ENCODE measurements around the gene DNAAF1.

DNAAF1 gene

GRCh38 chr16:84218956-84219355, 73.8 kb downstream of the DNAAF1 start:
- Histone ChIP-seq H3K9me3 (ENCODE audit: low read length) (no peaks in the 10 kb centered on the region), H3K27ac (ENCODE audit: low read depth, low read length) (no peak overlapping the region), H3K9ac (ENCODE audit: low read length) (no peak overlapping the region), H3K36me3 (ENCODE audit: insufficient read depth, low read length) (no peaks in the 10 kb centered on the region), H3K27me3 (ENCODE audit: control insufficient read depth in 1 of 2, insufficient read depth in 2 of 2, low read length in 2 of 2) (no peaks in the 10 kb centered on the region), H3K4me1 (ENCODE audit: insufficient read depth, low read length) (no peaks in the 10 kb centered on the region), H3K4me3 (ENCODE audit: low read depth in 1 of 2, low read length in 2 of 2) (no peak overlapping the region)

GRCh38 chr16:84220851-84221250, 75.7 kb downstream of the DNAAF1 start:
- Histone ChIP-seq H3K27ac (ENCODE audit: low read depth, low read length) (no peak overlapping the region), H3K4me1 (ENCODE audit: insufficient read depth, low read length) (no peaks in the 10 kb centered on the region), H3K9ac (ENCODE audit: low read length) (no peak overlapping the region)

GRCh38 chr16:84223456-84223855, 78.3 kb downstream of the DNAAF1 start:
- Histone ChIP-seq H3K4me3 (ENCODE audit: low read depth in 1 of 2, low read length in 2 of 2) (no peak overlapping the region), H3K9ac (ENCODE audit: low read length) (no peak overlapping the region), H3K27ac (ENCODE audit: low read depth, low read length) (no peak overlapping the region), H3K4me1 (ENCODE audit: insufficient read depth, low read length) (peaks cover 7% of the 10 kb centered on the region), H3K36me3 (ENCODE audit: insufficient read depth, low read length) (no peaks in the 10 kb centered on the region), H3K9me3 (ENCODE audit: low read length) (no peaks in the 10 kb centered on the region), H3K27me3 (ENCODE audit: control insufficient read depth in 1 of 2, insufficient read depth in 2 of 2, low read length in 2 of 2) (no peaks in the 10 kb centered on the region)

More at GRCh38 chr16:84220851-84221250, 75.7 kb downstream of the DNAAF1 start:
- Histone ChIP-seq H3K27me3 (ENCODE audit: control insufficient read depth in 1 of 2, insufficient read depth in 2 of 2, low read length in 2 of 2) (no peaks in the 10 kb centered on the region), H3K36me3 (ENCODE audit: insufficient read depth, low read length) (no peaks in the 10 kb centered on the region), H3K9me3 (ENCODE audit: low read length) (no peaks in the 10 kb centered on the region), H3K4me3 (ENCODE audit: low read depth in 1 of 2, low read length in 2 of 2) (no peak overlapping the region)

- Histone ChIP-seq H3K27ac (ENCODE audit: low read depth, low read length) (no peak overlapping the region), H3K9ac (ENCODE audit: low read length) (no peak overlapping the region), H3K4me1 (ENCODE audit: insufficient read depth, low read length) (peaks cover 8% of the 10 kb centered on the region), H3K36me3 (ENCODE audit: insufficient read depth, low read length) (no peaks in the 10 kb centered on the region), H3K9me3 (ENCODE audit: low read length) (no peaks in the 10 kb centered on the region), H3K4me3 (ENCODE audit: low read depth in 1 of 2, low read length in 2 of 2) (no peak overlapping the region), H3K27me3 (ENCODE audit: control insufficient read depth in 1 of 2, insufficient read depth in 2 of 2, low read length in 2 of 2) (no peaks in the 10 kb centered on the region)
Observed at GRCh38 chr16:84224554-84224953, 79.4 kb downstream of the DNAAF1 start.

GRCh38 chr16:84225126-84225525, 80.0 kb downstream of the DNAAF1 start:
- Histone ChIP-seq H3K9me3 (ENCODE audit: low read length) (no peaks in the 10 kb centered on the region), H3K36me3 (ENCODE audit: insufficient read depth, low read length) (no peaks in the 10 kb centered on the region), H3K27me3 (ENCODE audit: control insufficient read depth in 1 of 2, insufficient read depth in 2 of 2, low read length in 2 of 2) (no peaks in the 10 kb centered on the region), H3K4me3 (ENCODE audit: low read depth in 1 of 2, low read length in 2 of 2) (no peak overlapping the region), H3K27ac (ENCODE audit: low read depth, low read length) (no peak overlapping the region), H3K9ac (ENCODE audit: low read length) (no peak overlapping the region), H3K4me1 (ENCODE audit: insufficient read depth, low read length) (peaks cover 8% of the 10 kb centered on the region)

- Histone ChIP-seq H3K36me3 (ENCODE audit: insufficient read depth, low read length) (no peaks in the 10 kb centered on the region), H3K4me3 (ENCODE audit: low read depth in 1 of 2, low read length in 2 of 2) (no peak overlapping the region), H3K27ac (ENCODE audit: low read depth, low read length) (no peak overlapping the region), H3K9ac (ENCODE audit: low read length) (no peak overlapping the region), H3K9me3 (ENCODE audit: low read length) (no peaks in the 10 kb centered on the region), H3K4me1 (ENCODE audit: insufficient read depth, low read length) (peaks cover 8% of the 10 kb centered on the region), H3K27me3 (ENCODE audit: control insufficient read depth in 1 of 2, insufficient read depth in 2 of 2, low read length in 2 of 2) (no peaks in the 10 kb centered on the region)
Observed at GRCh38 chr16:84225571-84225970, 80.5 kb downstream of the DNAAF1 start.

GRCh38 chr16:84226026-84226425, 80.9 kb downstream of the DNAAF1 start:
- Histone ChIP-seq H3K9me3 (ENCODE audit: low read length) (no peaks in the 10 kb centered on the region), H3K36me3 (ENCODE audit: insufficient read depth, low read length) (no peaks in the 10 kb centered on the region), H3K9ac (ENCODE audit: low read length) (no peak overlapping the region), H3K4me1 (ENCODE audit: insufficient read depth, low read length) (peaks cover 8% of the 10 kb centered on the region), H3K27me3 (ENCODE audit: control insufficient read depth in 1 of 2, insufficient read depth in 2 of 2, low read length in 2 of 2) (no peaks in the 10 kb centered on the region), H3K27ac (ENCODE audit: low read depth, low read length) (no peak overlapping the region), H3K4me3 (ENCODE audit: low read depth in 1 of 2, low read length in 2 of 2) (no peak overlapping the region)
